Activated CD4-positive, alpha-beta T cell treated with anti-CD3 and anti-CD28 coated beads for 4 hours (primary cell): Measurements from ENCODE around the gene TPPP2.

Experiments used
- DNase-seq, 2 donors: peaks; one replicate each; pipeline ENCODE4 v3.0.0-alpha.2; 2020

TPPP2 gene

DNA sequence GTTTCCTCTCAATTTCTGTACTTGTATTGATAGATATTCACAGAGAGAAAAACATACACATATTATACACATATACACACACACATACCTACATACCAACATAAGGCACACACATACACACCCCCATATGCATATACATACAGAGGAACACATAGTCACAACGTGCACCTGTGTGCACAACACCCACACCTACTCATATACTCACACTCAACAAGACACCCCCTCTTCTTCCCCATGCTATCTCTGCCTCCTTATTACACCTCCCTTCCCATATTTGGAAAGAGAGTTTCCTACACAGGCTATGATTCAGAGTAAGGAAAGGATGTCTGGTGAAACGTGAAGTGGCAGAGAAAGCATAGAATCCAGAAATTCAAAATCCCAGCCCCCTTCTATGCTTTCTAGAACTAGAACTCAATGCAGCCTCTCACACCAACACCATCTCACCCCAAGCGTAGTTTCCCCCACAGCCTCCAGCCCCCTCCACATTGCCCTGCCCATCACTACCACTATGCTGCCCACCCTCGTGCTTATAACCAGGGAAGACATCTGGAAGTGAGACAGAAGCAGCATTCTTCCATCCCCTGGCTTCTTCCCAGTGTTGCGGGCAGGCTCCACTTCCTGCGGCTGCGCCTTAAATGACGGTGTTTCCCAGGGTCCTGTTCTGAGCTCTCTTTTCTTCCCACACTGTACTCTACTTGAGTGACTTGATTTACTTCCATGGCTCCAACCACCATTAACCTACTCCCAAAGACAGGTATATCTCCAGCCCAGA lies 30.0 kb downstream of the TPPP2 start:
- no peak for DNase-seq

GRCh38 chr14:21060614-21061346 lies 30.8 kb downstream of the TPPP2 start:
- DNase-seq: no peak

GRCh38 chr14:21061347-21061668 lies 31.3 kb downstream of the TPPP2 start:
- DNase-seq: no peak

DNA sequence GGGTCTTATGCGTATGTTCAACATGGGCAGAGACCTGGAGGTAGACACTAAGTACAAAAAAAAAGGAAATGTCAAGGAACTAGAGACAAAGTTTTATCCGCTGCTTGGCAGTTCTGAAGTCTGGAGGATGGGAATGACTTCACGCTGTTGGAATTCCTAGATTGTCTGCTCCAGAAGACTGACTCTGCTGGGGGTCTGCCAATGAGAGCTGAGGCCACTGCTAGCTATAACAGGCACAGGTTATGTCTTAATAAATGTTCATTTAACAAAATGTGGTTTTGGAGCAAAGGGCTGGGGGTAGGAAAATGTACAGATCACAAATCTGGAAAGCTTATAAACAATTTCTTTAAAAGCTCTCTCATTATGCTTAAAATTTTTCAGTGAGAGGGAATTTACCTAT lies 33.5 kb downstream of the TPPP2 start:
- no peak for DNase-seq

- no peak for DNase-seq
These were observed 37.0 kb downstream of the TPPP2 start for GRCh38 chr14:21066882-21067502.

DNA sequence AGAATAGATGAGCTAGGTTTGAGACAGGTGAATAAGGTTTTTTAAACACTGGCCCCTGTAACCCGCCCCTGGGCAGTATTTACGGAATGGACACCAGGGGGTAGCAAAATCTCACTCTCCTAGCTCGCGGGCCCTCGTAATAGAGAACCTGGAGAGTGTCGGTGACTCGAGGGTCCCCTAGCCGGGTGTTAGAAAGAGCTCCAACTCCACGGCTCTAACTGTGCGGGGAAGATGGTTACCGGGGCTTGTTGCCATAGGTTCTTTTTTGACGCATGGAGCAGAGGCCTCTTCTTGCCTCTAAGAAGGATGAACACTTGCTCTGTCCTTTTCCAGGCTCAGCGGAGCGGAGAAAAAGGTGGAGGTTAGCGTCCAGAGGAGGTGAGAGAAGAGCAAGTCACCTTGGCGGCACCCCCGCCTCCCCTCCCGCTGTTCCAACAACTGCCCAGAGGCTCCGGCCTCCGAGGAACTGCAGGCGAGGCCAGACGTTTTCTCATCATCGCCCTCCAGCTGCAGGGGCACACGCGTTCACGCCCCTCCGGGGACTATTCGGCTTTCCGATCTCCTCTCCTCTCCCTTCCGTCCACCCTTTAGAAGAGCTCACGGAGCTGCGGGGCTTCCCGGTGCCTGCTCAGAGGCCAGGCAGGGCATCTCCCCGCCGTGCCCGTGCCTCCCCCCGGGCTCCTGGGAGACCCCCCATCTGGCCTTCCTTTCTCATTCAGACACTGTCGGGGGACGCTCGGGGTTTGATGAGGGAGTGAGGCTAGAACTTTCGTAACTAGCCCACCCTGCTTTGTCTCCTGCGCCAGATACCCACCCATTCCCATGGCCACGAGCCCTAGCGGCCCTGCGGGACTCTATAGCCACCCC lies 38.7 kb downstream of the TPPP2 start:
- peak; percentile 44 to 53 for DNase-seq

- no peak for DNase-seq
These were observed 39.5 kb downstream of the TPPP2 start for GRCh38 chr14:21069388-21070082.

DNA sequence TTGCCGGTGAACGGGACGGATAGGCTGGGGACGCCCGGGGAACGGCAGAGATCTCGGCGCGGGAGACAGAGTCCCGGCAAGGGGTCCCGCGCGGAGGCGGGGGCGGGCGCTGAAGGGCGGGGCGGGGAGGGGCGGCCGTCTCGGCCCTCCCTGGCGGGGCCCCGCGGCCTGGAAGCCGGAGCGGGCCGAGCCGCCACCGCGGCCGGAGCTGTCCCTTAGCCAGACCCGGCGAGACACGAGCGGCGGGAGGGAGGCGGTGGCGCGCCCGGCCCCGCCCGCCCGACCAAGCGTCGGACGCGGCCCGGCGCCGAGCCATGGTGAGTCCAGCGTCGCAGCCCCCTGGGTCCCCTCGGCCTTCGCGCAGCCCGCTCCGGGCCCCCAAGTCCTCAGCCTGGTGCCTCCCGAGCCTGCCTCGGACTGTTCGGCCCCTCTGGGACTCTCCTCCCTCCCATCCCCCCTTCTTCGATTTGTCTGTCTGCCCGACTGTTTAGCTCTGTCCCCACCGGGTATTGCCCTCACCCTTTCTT lies 40.1 kb downstream of the TPPP2 start, which contains the start of gene ARHGEF40:
TSS of gene ARHGEF40 (plus strand) at position 222 of the 527 bp plus-strand sequence. CDS start at position 315, 93 bp downstream.
- DNase-seq: no peak

DNA sequence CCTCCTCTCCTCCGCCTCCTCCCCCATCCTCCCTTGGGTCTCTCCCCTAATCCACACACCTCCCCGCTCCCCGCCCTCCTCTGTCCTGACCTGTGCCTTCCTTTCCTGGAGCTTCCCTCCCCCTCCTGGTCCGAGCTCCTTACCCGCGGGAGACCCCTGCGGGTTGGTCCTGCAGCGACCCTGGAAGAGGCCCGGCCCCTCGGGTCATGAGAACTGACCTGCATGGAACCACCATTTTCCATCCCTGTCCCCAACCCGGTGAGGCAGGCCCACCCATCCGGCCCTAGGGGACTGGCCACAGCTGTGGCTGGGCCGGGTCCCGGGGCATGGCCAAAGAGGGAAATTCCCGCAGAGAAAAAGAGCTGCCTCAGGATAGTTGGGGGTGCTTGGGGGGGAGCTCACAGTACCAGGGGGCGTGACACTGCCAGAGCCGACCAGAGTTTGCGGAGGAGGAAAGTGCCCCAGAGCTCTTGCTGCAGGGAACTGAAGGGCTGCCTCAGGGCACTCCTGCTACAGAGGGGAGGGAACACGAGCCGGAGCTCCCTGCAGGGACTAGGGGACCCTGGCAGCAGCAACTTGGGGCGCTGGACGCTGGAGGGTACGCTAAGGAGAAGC lies 40.7 kb downstream of the TPPP2 start:
- DNase-seq: no peak

GRCh38 chr14:21071225-21072030 lies 41.4 kb downstream of the TPPP2 start:
- DNase-seq: peak in 1 of 2 donors; percentile 36

GRCh38 chr14:21072031-21072473 lies 42.0 kb downstream of the TPPP2 start:
- DNase-seq: no peak

GRCh38 chr14:21072781-21073339 lies 42.8 kb downstream of the TPPP2 start:
- DNase-seq: no peak

- DNase-seq: no peak
These were observed 43.9 kb downstream of the TPPP2 start for GRCh38 chr14:21073921-21074320.

- DNase-seq: no peak
These were observed 44.6 kb downstream of the TPPP2 start for GRCh38 chr14:21074398-21075272.

GRCh38 chr14:21075719-21076437 lies 45.9 kb downstream of the TPPP2 start:
- DNase-seq: no peak

DNA sequence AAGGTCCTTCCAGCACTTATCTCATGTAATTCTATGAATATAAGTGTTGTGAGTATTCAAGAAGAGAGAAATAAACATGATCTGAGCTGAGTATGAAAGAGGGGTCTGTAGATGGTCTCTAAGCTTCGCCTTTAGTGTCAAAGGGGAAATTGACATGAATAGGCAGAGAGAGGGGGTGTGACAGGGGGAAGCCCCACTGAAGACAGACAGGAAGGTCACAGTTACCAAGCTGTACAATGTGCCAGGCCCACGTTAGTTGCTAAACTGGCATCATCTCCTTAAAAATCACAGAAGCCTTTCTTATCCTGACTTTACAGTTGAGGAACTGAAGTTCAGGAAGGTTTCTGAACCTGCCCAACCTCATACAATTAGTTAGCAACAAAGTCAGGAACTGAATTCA lies 47.7 kb downstream of the TPPP2 start:
- no peak for DNase-seq

- DNase-seq: no peak
These were observed 48.3 kb downstream of the TPPP2 start for GRCh38 chr14:21078287-21078686.

DNA sequence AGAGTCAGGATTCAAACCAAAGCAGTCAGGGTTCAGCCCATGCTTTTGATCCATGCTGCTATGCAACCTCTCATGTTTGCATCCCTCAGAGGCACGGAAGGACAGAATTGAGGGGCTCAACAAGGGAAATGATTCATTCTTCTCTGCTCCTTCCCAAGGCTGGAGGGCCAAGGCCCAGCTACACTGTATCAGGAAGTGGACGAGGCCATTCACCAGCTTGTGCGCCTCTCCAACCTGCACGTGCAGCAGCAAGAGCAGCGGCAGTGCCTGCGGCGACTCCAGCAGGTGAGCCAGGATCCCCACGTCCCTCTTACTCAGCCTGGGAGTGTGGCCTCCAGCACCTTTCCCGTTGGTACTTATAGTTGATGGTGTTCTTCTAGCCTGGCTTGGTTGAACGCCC lies 48.7 kb downstream of the TPPP2 start:
- DNase-seq: no peak
